Measurements from ENCODE around the gene GPR84. TPM values are rescaled to one million over a fixed set of nuclear protein-coding genes. Genes with fewer than 3 reads are reported as not detected.

GPR84 gene
- total and polyA plus RNA-seq, 10 of the 15 experiments (the other 5 are each of a cell fraction or from before 2014, with no cell fraction given): 0.37 to 4.7 (median 2.6) TPM

GRCh38 chr12:54388237-54389133 is 24.2 kb upstream of the GPR84 start (continued):
- TF ChIP-seq RUNX3 (IDR thresholded peaks at IDR 0.05; ENCODE audit: low read length) (no peak), ZNF622 (IDR thresholded peaks at IDR 0.05) (no peak), MTA3 (IDR thresholded peaks at IDR 0.05; ENCODE audit: borderline replicate concordance, low read length) (no peak), SMAD5 (IDR thresholded peaks at IDR 0.05; ENCODE audit: low read depth) (no peak), SIX5 (IDR thresholded peaks at IDR 0.05; ENCODE audit: low read depth, low read length, severe bottlenecking) (no peak)

GRCh38 chr12:54387114-54387467 is 22.8 kb upstream of the GPR84 start:
- Histone ChIP-seq H3K4me1 (ENCODE audit: control insufficient read depth, insufficient read depth, low read length) (peaks cover 14% of the 10 kb centered on the region), H3K27me3 (replicated peaks in 1 of 2; ENCODE audit: control insufficient read depth in 2 of 2, insufficient read depth in 2 of 2, low read length in 1 of 2) (no peaks in the 10 kb centered on the region), H3K9me3 (replicated peaks; ENCODE audit: control insufficient read depth, insufficient read depth, low read length) (no peaks in the 10 kb centered on the region), H3K36me3 (ENCODE audit: control insufficient read depth in 2 of 2, insufficient read depth in 2 of 2, low read length in 1 of 2) (no peaks in the 10 kb centered on the region), H2AFZ (ENCODE audit: control insufficient read depth, low read depth, low read length) (no peak overlapping the region), H3K4me3 (no peak overlapping the region), H3K79me2 (ENCODE audit: control insufficient read depth, insufficient read depth, low read length) (no peaks in the 10 kb centered on the region), H3K27ac (ENCODE audit: control insufficient read depth, insufficient read depth) (no peak overlapping the region), H3K9ac (ENCODE audit: control insufficient read depth, insufficient read depth, low read length) (no peak overlapping the region), H3K4me2 (ENCODE audit: control insufficient read depth, insufficient read depth) (no peak overlapping the region), H4K20me1 (ENCODE audit: control insufficient read depth, insufficient read depth) (no peaks in the 10 kb centered on the region)
- ChIA-PET RAD21 (ENCODE audit: unreplicated experiment) (interaction anchor here (1.1 kb wide), 1 partner anchor 167 kb away, joined by 4 read pairs; no protein-coding TSS in a partner anchor), CTCF (interaction anchor here (0.8 to 4.5 kb wide), 10 partner anchors 9 to 172 kb away, joined by 3 to 33 read pairs (median 4); partner anchors contain the start of gene COPZ1), POLR2A (interaction anchor here (0.8 to 1.0 kb wide), 2 partner anchors 25 to 52 kb away, joined by 3 read pairs; no protein-coding TSS in a partner anchor), SMC1A (ENCODE audit: uncharacterized antibody, unreplicated experiment) (interaction anchor here (0.9 to 2.2 kb wide), 5 partner anchors 12 to 52 kb away, joined by 3 to 9 read pairs (median 4); no protein-coding TSS in a partner anchor)
- no peak for FAIRE-seq
- no peak for DNase-seq (ENCODE audit: low read depth, low spot score)
- BruUV-seq (replicated peaks): no TSS peak
- intact Hi-C loops (cut with micrococcal nuclease; ENCODE audit: unreplicated experiment): no loop called here
- ATAC-seq: no peak
- in situ Hi-C loops (cut with MboI): no loop called here
- WGBS (ENCODE audit: insufficient coverage, insufficient replicate concordance, low lambda C conversion rate, missing lambda C conversion rate): 72% methylated on average over 3 of the region's 3 CpGs
- TF ChIP-seq MYB (IDR thresholded peaks at IDR 0.05; ENCODE audit: borderline replicate concordance, low read depth, low read length): no peak
- TF ChIP-seq SREBF1 (IDR thresholded peaks at IDR 0.05; ENCODE audit: low read length): no peak

Measured in GM12878 (cell line).